H1 (cell line): Measurements from ENCODE around the gene CBX2. TPM values are rescaled to one million over a fixed set of nuclear protein-coding genes. Genes with fewer than 3 reads are reported as not detected.

Source experiments
- CTCF ChIA-PET: fragments of 300-600 bp; sonication (Branson Sonifier 250); formaldehyde crosslinking; loops from one replicate; lab custom pipeline; 2021; ENCODE audit not compliant: partially characterized antibody; lab: Charles Lee
- POLR2A ChIA-PET: fragments of 300-600 bp; sonication (Branson Sonifier 250); formaldehyde crosslinking; loops from one replicate; lab custom pipeline; 2021; ENCODE audit warnings: inconsistent platforms; ENCODE audit not compliant: partially characterized antibody; lab: Charles Lee
- DNase-seq, 2 experiments: peaks; one replicate each; pipeline versions ENCODE4 v3.0.0 to v3.0.0-alpha.2; 2010 to 2022; ENCODE audit warnings: low spot score in 2 of 2, low read depth in 1 of 2, mixed read lengths in 1 of 2
- FAIRE-seq: peaks from 2 replicates; lab custom pipeline; 2011; peaks lifted over from hg19 to GRCh38; lab: Jason Lieb, UNC
- H2AFZ ChIP-seq: 2 replicates; pipeline ENCODE4 v1.8.1; 2012; ENCODE audit warnings: low read length, inconsistent platforms
- H2AK5ac ChIP-seq: 2 replicates; pipeline ENCODE4 v1.6.1; 2013; ENCODE audit warnings: low read depth, low read length
- H2BK120ac ChIP-seq: replicated peaks from 2 replicates; pipeline ENCODE3; 2013; ENCODE audit warnings: low read depth, low read length, inconsistent platforms
- H2BK12ac ChIP-seq: 2 replicates; pipeline ENCODE4 v1.6.1; 2013; ENCODE audit warnings: low read depth, low read length
- H2BK15ac ChIP-seq: 2 replicates; pipeline ENCODE4 v1.6.1; 2013; ENCODE audit warnings: low read length
- H2BK20ac ChIP-seq: 2 replicates; pipeline ENCODE4 v1.6.1; 2013; ENCODE audit warnings: low read length
- H2BK5ac ChIP-seq: 2 replicates; pipeline ENCODE4 v1.6.1; 2013; ENCODE audit warnings: low read depth, low read length
- H3K14ac ChIP-seq: 2 replicates; pipeline ENCODE4 v1.6.1; 2013; ENCODE audit warnings: inconsistent platforms; ENCODE audit not compliant: insufficient read length
- H3K18ac ChIP-seq: 2 replicates; pipeline ENCODE4 v1.6.1; 2013; ENCODE audit warnings: low read length; ENCODE audit errors: extremely low read depth
- H3K23ac ChIP-seq: 2 replicates; pipeline ENCODE4 v1.6.1; 2013; ENCODE audit warnings: inconsistent platforms; ENCODE audit not compliant: insufficient read length
- H3K23me2 ChIP-seq: 2 replicates; pipeline ENCODE4 v1.6.1; 2013; ENCODE audit warnings: low read depth, low read length
- H3K27ac ChIP-seq: 2 replicates; pipeline ENCODE4 v1.6.1; 2011; ENCODE audit warnings: low read depth, low read length, inconsistent platforms
- H3K27me3 ChIP-seq, 4 experiments: replicated peaks in 1 of 4; 1 replicate in 1 of 4; 2 replicates in 3 of 4; pipeline versions ENCODE4 v1.6.1 to v1.8.1; 2011 to 2013; ENCODE audit warnings: low read length in 3 of 4, mild to moderate bottlenecking in 3 of 4, inconsistent platforms in 2 of 4, mixed read lengths in 2 of 4, moderate library complexity in 1 of 4; ENCODE audit not compliant: control insufficient read depth in 3 of 4, insufficient read depth in 3 of 4; ENCODE audit errors: extremely low read depth in 1 of 4
- H3K36me3 ChIP-seq, 4 experiments: 2 replicates each; pipeline versions ENCODE4 v1.6.1 to v1.8.1; 2011 to 2013; ENCODE audit warnings: mild to moderate bottlenecking in 4 of 4, low read length in 3 of 4, moderate library complexity in 2 of 4, control low read depth in 1 of 4, inconsistent platforms in 1 of 4; ENCODE audit not compliant: insufficient read depth in 4 of 4, control insufficient read depth in 2 of 4
- H3K4ac ChIP-seq: replicated peaks from 2 replicates; pipeline ENCODE3; 2013; ENCODE audit warnings: low read length, low read depth, mixed read lengths, inconsistent platforms; ENCODE audit not compliant: insufficient read length
- H3K4me1 ChIP-seq, 4 experiments: replicated peaks in 1 of 4; 1 replicate in 1 of 4; 2 replicates in 3 of 4; pipeline versions ENCODE4 v1.6.1 to v1.8.1; 2011 to 2013; ENCODE audit warnings: low read length in 3 of 4, inconsistent platforms in 2 of 4, mixed read lengths in 1 of 4; ENCODE audit not compliant: insufficient read depth in 4 of 4, control insufficient read depth in 3 of 4
- H3K4me2 ChIP-seq, 2 experiments: 2 replicates each; pipeline versions ENCODE4 v1.6.1 to v1.8.1; 2011 to 2013; ENCODE audit warnings: low read depth in 2 of 2, low read length in 2 of 2, control low read depth in 1 of 2, inconsistent platforms in 1 of 2, mild to moderate bottlenecking in 1 of 2; ENCODE audit not compliant: insufficient read depth in 1 of 2
- H3K4me3 ChIP-seq, 4 experiments: fragments of 200-600, 300-600 bp in 1 of 4; sonication (generic), shearing (Covaris generic), sonication (Bioruptor Twin) in 1 of 4; 2 replicates each; pipeline versions ENCODE4 v1.5.1 to v1.8.1; 2011 to 2016; ENCODE audit warnings: low read length in 4 of 4, low read depth in 3 of 4, control low read depth in 2 of 4, inconsistent platforms in 2 of 4, mild to moderate bottlenecking in 2 of 4, mixed read lengths in 1 of 4, moderate library complexity in 1 of 4; ENCODE audit not compliant: insufficient read depth in 2 of 4; ENCODE audit errors: extremely low read depth in 1 of 4
- H3K56ac ChIP-seq: replicated peaks from 2 replicates; pipeline ENCODE3; 2013; ENCODE audit warnings: low read depth, mild to moderate bottlenecking, mixed read lengths, low read length, inconsistent platforms; ENCODE audit not compliant: insufficient read length
- H3K79me1 ChIP-seq: 2 replicates; pipeline ENCODE4 v1.6.1; 2013; ENCODE audit warnings: low read depth, low read length, control low read depth
- H3K79me2 ChIP-seq, 2 experiments: 2 replicates each; pipeline versions ENCODE4 v1.6.1 to v1.8.1; 2012 to 2013; ENCODE audit warnings: low read length in 2 of 2, mild to moderate bottlenecking in 2 of 2, inconsistent platforms in 1 of 2; ENCODE audit not compliant: insufficient read depth in 2 of 2, control insufficient read depth in 1 of 2
- H3K9ac ChIP-seq, 4 experiments: replicated peaks in 1 of 4; 1 replicate in 1 of 4; 2 replicates in 3 of 4; pipeline versions ENCODE4 v1.6.1 to v1.8.1; 2011 to 2013; ENCODE audit warnings: low read depth in 3 of 4, low read length in 3 of 4, control low read depth in 2 of 4, mild to moderate bottlenecking in 2 of 4, moderate library complexity in 2 of 4, inconsistent platforms in 1 of 4; ENCODE audit errors: extremely low read depth in 1 of 4
- H3K9me3 ChIP-seq, 2 experiments: 2 replicates each; pipeline versions ENCODE4 v1.6.1 to v1.8.1; 2012 to 2013; ENCODE audit warnings: mild to moderate bottlenecking in 2 of 2, moderate library complexity in 2 of 2, control low read depth in 1 of 2, inconsistent platforms in 1 of 2, low read depth in 1 of 2, low read length in 1 of 2, mixed read lengths in 1 of 2; ENCODE audit not compliant: insufficient read depth in 2 of 2
- H4K20me1 ChIP-seq, 2 experiments: replicated peaks in 1 of 2; 2 replicates each; pipeline versions ENCODE3 to v1.8.1; 2011 to 2013; ENCODE audit warnings: inconsistent platforms in 2 of 2, low read length in 2 of 2, mild to moderate bottlenecking in 1 of 2; ENCODE audit not compliant: insufficient read depth in 2 of 2, control insufficient read depth in 1 of 2
- H4K5ac ChIP-seq: 2 replicates; pipeline ENCODE4 v1.6.1; 2013; ENCODE audit warnings: low read length, low read depth, mixed read lengths, inconsistent platforms; ENCODE audit not compliant: insufficient read length
- H4K8ac ChIP-seq: 2 replicates; pipeline ENCODE4 v1.8.0; 2013; ENCODE audit warnings: mild to moderate bottlenecking, moderate library complexity, low read length, inconsistent platforms; ENCODE audit not compliant: insufficient read depth; ENCODE audit errors: extremely low read depth
- H4K91ac ChIP-seq: replicated peaks from 2 replicates; pipeline ENCODE3; 2013; ENCODE audit warnings: low read length, mixed read lengths, inconsistent platforms; ENCODE audit not compliant: insufficient read length
- E2F6 ChIP-seq: IDR thresholded peaks from 2 replicates; pipeline ENCODE4 v1.6.1; 2012; ENCODE audit warnings: inconsistent platforms
- POLR2AphosphoS5 ChIP-seq: IDR thresholded peaks from 2 replicates; pipeline ENCODE4 v1.6.1; 2011; ENCODE audit warnings: low read depth, low read length
- RXRA ChIP-seq: IDR thresholded peaks from 2 replicates; pipeline ENCODE4 v1.6.1; 2011; ENCODE audit warnings: low read depth, mild to moderate bottlenecking, low read length, moderate library complexity; ENCODE audit not compliant: insufficient read depth
- WGBS, 2 experiments: shearing (Covaris generic) in 1 of 2; methylation state at CpG; one replicate each; pipeline versions ENCODE4 v1.1.6 to v1.1.7; 2013 to 2015; ENCODE audit warnings: low lambda C conversion rate in 2 of 2, mixed read lengths in 2 of 2, inconsistent platforms in 1 of 2, low coverage in 1 of 2, missing lambda C conversion rate in 1 of 2; ENCODE audit not compliant: insufficient replicate concordance in 2 of 2, insufficient coverage in 1 of 2, insufficient read length in 1 of 2; ENCODE audit errors: extremely low coverage in 1 of 2, missing lambda C conversion rate in 1 of 2; 5-methylcytosine and 5-hydroxymethylcytosine counted together
- polyA plus RNA-seq, 7 experiments: library from polyadenylated mRNA; depleted of rRNA in 3 of 7; stranded (reverse) in 5 of 7; unstranded in 2 of 7; fragments of >200 nt in 5 of 7; fragments of 200-250 nt in 2 of 7; gene quantifications; 1 replicate in 5 of 7; 2 replicates in 1 of 7; 4 replicates in 1 of 7; pipeline versions ENCODE4 v1.2.1 to v1.2.3, GENCODE V29; 2011 to 2013; ENCODE audit warnings: missing spikeins in 2 of 7, mixed read lengths in 2 of 7
- total RNA-seq: library from RNA; stranded (reverse); fragmentation: NEBNext Ultra II Directional; extraction: Animal tissue kit (Norgen Biotek cat#: 25700); gene quantifications from 2 replicates; pipeline ENCODE4 v1.2.1, GENCODE V29; 2021

CBX2 gene
- total and polyA plus RNA-seq, 2 of the 8 experiments (the other 6 are each of a cell fraction or from before 2014, with no cell fraction given) = 64.3 to 83.9 TPM

- Histone ChIP-seq H3K27me3 (peaks cover 10 to 75% (median 51%) of the 10 kb centered on the region in 4 experiments), H3K14ac (no peak overlapping the region), H3K18ac (no peak overlapping the region), H2BK120ac (no peak overlapping the region), H3K4me3 (no peak overlapping the region), H3K79me2 (no peaks in the 10 kb centered on the region), H4K20me1 (peaks cover 0 to 3% of the 10 kb centered on the region in 2 experiments), H3K27ac (no peak overlapping the region), H3K9me3 (no peaks in the 10 kb centered on the region; a peak in 1 of 4 replicates), H3K79me1 (no peaks in the 10 kb centered on the region), H4K5ac (no peak overlapping the region), H4K91ac (no peak overlapping the region), H2AFZ (no peak overlapping the region), H2AK5ac (no peak overlapping the region), H2BK5ac (no peak overlapping the region), H2BK20ac (no peak overlapping the region), H3K23ac (no peak overlapping the region), H3K23me2 (no peaks in the 10 kb centered on the region; the same call in 1 of the 2 replicates), H3K56ac (no peak overlapping the region), H3K9ac (no peak overlapping the region), H3K4me2 (no peak overlapping the region), H2BK15ac (no peak overlapping the region), H4K8ac (no peak overlapping the region), H3K36me3 (no peaks in the 10 kb centered on the region; a peak in 1 of 8 replicates), H2BK12ac (no peak overlapping the region), H3K4ac (no peak overlapping the region), H3K4me1 (peaks cover 0 to 4% (median 2%) of the 10 kb centered on the region in 4 experiments; a peak in 2 of 7 replicates)
- 98% methylated on average over 17 of the region's 17 CpGs; no CpG with 5 or more reads in 1 of the 2 experiments for WGBS, 2 experiments
- ChIA-PET POLR2A (interaction anchor here (1.4 to 15.2 kb wide), 2 partner anchors 11 to 14 kb away, joined by 5 to 374 read pairs; no protein-coding TSS in a partner anchor), CTCF (interaction anchor here (1.1 to 24.7 kb wide), 5 partner anchors 11 to 146 kb away, joined by 3 to 576 read pairs (median 10); partner anchors contain the start of gene CBX8)
- no peak for TF ChIP-seq RXRA
- TF ChIP-seq POLR2AphosphoS5 = no peak
- peak; percentile 58; the same call in 1 of the 2 replicates for TF ChIP-seq E2F6
- DNase-seq = no peak
- FAIRE-seq = no peak
These were observed 46.3 kb downstream of the CBX2 start for GRCh38 chr17:79824234-79824633.
